Adrenal gland (tissue), 19 donors: Measurements from ENCODE around the gene APELA. TPM values are rescaled to one million over a fixed set of nuclear protein-coding genes. Genes with fewer than 3 reads are reported as not detected.

Experiments
- DNase-seq, 7 donors: peaks; one replicate each; pipeline ENCODE4 v3.0.0-alpha.2; 2019 to 2020
- H3K27ac ChIP-seq, 5 donors: fragments of 200-600 bp; sonication (generic) in 4 of 5; 1 replicate in 3 of 5; 2 replicates in 2 of 5; pipeline versions ENCODE4 v1.5.1 to v1.8.0; 2016 to 2020; ENCODE audit warnings: mild to moderate bottlenecking in 1 of 5
- H3K27me3 ChIP-seq: fragments of 200-600 bp; 2 replicates; pipeline ENCODE4 v1.8.0; 2021
- H3K36me3 ChIP-seq, 2 donors: fragments of 200-600 bp; replicated peaks in 1 of 2; 1 replicate in 1 of 2; 2 replicates in 1 of 2; pipeline versions ENCODE4 v1.5.1 to v1.8.0; 2018 to 2022
- H3K4me1 ChIP-seq, 2 donors: fragments of 200-600 bp; replicated peaks in 1 of 2; 1 replicate in 1 of 2; 2 replicates in 1 of 2; pipeline versions ENCODE4 v1.5.1 to v1.8.0; 2018 to 2021
- H3K4me3 ChIP-seq, 4 donors: fragments of 200-600 bp; sonication (generic) in 3 of 4; one replicate each; pipeline ENCODE4 v1.5.1; 2016 to 2018
- H3K9me3 ChIP-seq, 3 donors: fragments of 200-600 bp; sonication (generic) in 1 of 3; replicated peaks in 1 of 3; 1 replicate in 2 of 3; 2 replicates in 1 of 3; pipeline versions ENCODE4 v1.5.1 to v1.8.0; 2016 to 2021
- CTCF ChIP-seq, 6 experiments: fragments of 450-650 bp in 4 of 6; fragments of 200-600 bp in 2 of 6; sonication (generic) in 1 of 6; IDR thresholded peaks; 1 replicate in 5 of 6; 2 replicates in 1 of 6; pipeline versions ENCODE4 v1.5.1 to v1.8.0; 2016 to 2021; ENCODE audit warnings: antibody characterized with exemption in 6 of 6, mild to moderate bottlenecking in 2 of 6, moderate library complexity in 1 of 6
- POLR2A ChIP-seq, 2 donors: fragments of 450-650 bp; IDR thresholded peaks; one replicate each; pipeline ENCODE4 v1.6.1; 2017; ENCODE audit warnings: antibody characterized with exemption in 2 of 2, mild to moderate bottlenecking in 2 of 2, moderate library complexity in 1 of 2
- WGBS, 4 donors: extraction: QIAGEN DNeasy Blood & Tissue Kit in 2 of 4; methylation state at CpG; one replicate each; pipeline versions ENCODE4 v1.1.5 to v1.1.7; 2013 to 2017; 5-methylcytosine and 5-hydroxymethylcytosine counted together
- intact Hi-C, 2 donors: fragments of 100-400 bp; cut with DNase I; formaldehyde crosslinking; loops; one replicate each; pipeline versions ENCODE4 v1.14.1 to v1.15.0; 2022 to 2023
- long read RNA-seq, 10 donors: library from polyadenylated mRNA in 3 of 10; unstranded in 2 of 10; stranded (forward) in 1 of 10; transcript quantifications; one replicate each; pipeline ENCODE4 v2.0.0 and lab custom pipeline, GENCODE V29; 2021 to 2026
- polyA plus RNA-seq, 3 donors: library from polyadenylated mRNA; stranded (reverse); fragments of 200-250 nt in 2 of 3; fragments of 350-450 nt in 1 of 3; fragmentation: Illumina TruSeq in 1 of 3; extraction: RNeasy Lipid Tissue Mini Kit (QIAGEN cat#74804) in 1 of 3; gene quantifications; one replicate each; pipeline ENCODE4 v1.2.3, GENCODE V29; 2013 to 2014
- total RNA-seq, 9 donors: library from RNA; depleted of rRNA in 4 of 9; stranded (reverse); fragments of >200 nt in 4 of 9; fragments of 120-200 nt in 1 of 9; fragmentation: NEBNext Ultra II Directional in 1 of 9; extraction: Animal tissue kit (Norgen Biotek cat#: 25700) in 1 of 9; gene quantifications; one replicate each; pipeline versions ENCODE4 v1.1.0 to v1.2.4, GENCODE V29; 2013 to 2023
- donor health status: healthy with polysubstance abuse.
- donor health status: Bipolar disorder and iron deficiency.
- donor health status: DM: yes; HTN: yes; CAD: no.
- donor health status: DM: no; HTN: no; CAD: no.
- donor health status: DM: no; HTN: no; CAD: no.
- donor health status: DM: yes; HTN: yes; CAD: no.

Gene APELA
- total RNA-seq = not detected
- not detected for polyA plus RNA-seq
- long read RNA-seq, donor 1 = 0 reads
- long read RNA-seq, donor 2 = 0 reads
- long read RNA-seq, donor 3 = 0 reads
- long read RNA-seq, donor 4 = 0 reads
- long read RNA-seq, donor 5 = 0 reads
- long read RNA-seq, donor 6 = 0 reads
- long read RNA-seq, donor 7 = 0 reads
- long read RNA-seq, donor 8 = 0 reads
- long read RNA-seq, donor 9 = 0 reads
- long read RNA-seq, donor 10 = 0 reads

- TF ChIP-seq CTCF (IDR thresholded peaks at IDR 0.05) = no peak
- no peak for TF ChIP-seq POLR2A (IDR thresholded peaks at IDR 0.05)
- WGBS, 4 donors = 10 to 14% (median 12%) methylated on average over 7 of the region's 7 CpGs
- H3K27me3 ChIP-seq = no peaks in the 10 kb centered on the region
Observed at GRCh38 chr4:164876700-164877324, at the start of gene APELA. TSS of gene APELA (plus strand) at chr4:164877178. CDS start at chr4:164877332, 154 bp downstream.

GRCh38 chr4:164828955-164829354 lies 48.0 kb upstream of the APELA start:
- Histone ChIP-seq H3K36me3 (no peaks in the 10 kb centered on the region), H3K27ac (no peak overlapping the region), H3K4me1 (no peaks in the 10 kb centered on the region), H3K4me3 (no peak overlapping the region), H3K9me3 (no peaks in the 10 kb centered on the region), H3K27me3 (no peaks in the 10 kb centered on the region)
- intact Hi-C loops = no loop called here
- 54 to 74% (median 71%) methylated on average over 3 of the region's 3 CpGs for WGBS, 4 donors
- DNase-seq = no peak
- TF ChIP-seq CTCF (IDR thresholded peaks at IDR 0.05) (no peak), POLR2A (IDR thresholded peaks at IDR 0.05) (no peak)

More at GRCh38 chr4:164876700-164877324, at the start of gene APELA:
- Histone ChIP-seq H3K4me3 (no peak within 1 kb of the TSS), H3K27ac (no peak within 1 kb of the TSS), H3K9me3 (no peaks in the 10 kb centered on the region), H3K36me3 (no peaks in the 10 kb centered on the region), H3K4me1 (no peaks in the 10 kb centered on the region)
- DNase-seq = no peak
- intact Hi-C loops = no loop called here

- 45 to 56% (median 53%) methylated on average over 4 of the region's 4 CpGs for WGBS, 4 donors
- no peak for DNase-seq
- intact Hi-C loops = no loop called here
- Histone ChIP-seq H3K4me3 (no peak overlapping the region), H3K27me3 (no peaks in the 10 kb centered on the region), H3K4me1 (no peaks in the 10 kb centered on the region), H3K9me3 (no peaks in the 10 kb centered on the region), H3K36me3 (no peaks in the 10 kb centered on the region), H3K27ac (peak overlapping the region in 1 of 5 donors; percentile 28)
- TF ChIP-seq POLR2A (IDR thresholded peaks at IDR 0.05) (no peak), CTCF (IDR thresholded peaks at IDR 0.05) (no peak)
Observed at GRCh38 chr4:164846566-164846965, 30.4 kb upstream of the APELA start.

- 45 to 61% (median 50%) methylated on average over 3 of the region's 3 CpGs for WGBS, 4 donors
- intact Hi-C loops = no loop called here
- Histone ChIP-seq H3K36me3 (no peaks in the 10 kb centered on the region), H3K9me3 (no peaks in the 10 kb centered on the region), H3K27me3 (no peaks in the 10 kb centered on the region), H3K4me3 (no peak overlapping the region), H3K27ac (no peak overlapping the region), H3K4me1 (no peaks in the 10 kb centered on the region)
- peak in 2 of 7 donors; percentile 10 to 22 for DNase-seq
- TF ChIP-seq POLR2A (IDR thresholded peaks at IDR 0.05) = no peak
Observed at GRCh38 chr4:164847016-164847415, 30.0 kb upstream of the APELA start.
